GM23338 (cell line): ENCODE data around the gene KLLN. TPM values are rescaled to one million over a fixed set of nuclear protein-coding genes. Genes with fewer than 3 reads are reported as not detected.

ENCODE experiments used
- ATAC-seq: fragments of 200-7000 bp; cut with Tn5 transposase; 3 replicates; pipeline ENCODE4 v1.9.1; 2020
- DNase-seq: peaks from one replicate; pipeline ENCODE4 v3.0.0-alpha.2; 2015; ENCODE audit warnings: low spot score
- H2AFZ ChIP-seq: fragments of 200-600 bp; sonication (generic); 2 replicates; pipeline ENCODE4 v1.8.0; 2016; ENCODE audit warnings: antibody characterized with exemption, mild to moderate bottlenecking, moderate library complexity
- H3F3A ChIP-seq: fragments of 200-600 bp; sonication (generic); replicated peaks from 2 replicates; pipeline ENCODE4 v1.8.0; 2017; ENCODE audit warnings: antibody characterized with exemption, mixed run types, low read depth
- H3K27ac ChIP-seq: fragments of 200-600 bp; sonication (generic); 2 replicates; pipeline ENCODE4 v1.6.1; 2016; ENCODE audit warnings: low read depth
- H3K27me3 ChIP-seq: fragments of 200-600 bp; sonication (generic); 2 replicates; pipeline ENCODE4 v1.8.0; 2016; ENCODE audit warnings: mild to moderate bottlenecking, mixed run types, moderate library complexity; ENCODE audit not compliant: insufficient read depth
- H3K36me3 ChIP-seq: fragments of 200-600 bp; sonication (generic); 2 replicates; pipeline ENCODE4 v1.8.0; 2016; ENCODE audit warnings: mild to moderate bottlenecking; ENCODE audit not compliant: insufficient read depth
- H3K4me1 ChIP-seq: fragments of 200-600 bp; sonication (generic); 2 replicates; pipeline ENCODE4 v1.8.0; 2016; ENCODE audit warnings: mild to moderate bottlenecking, moderate library complexity; ENCODE audit not compliant: insufficient read depth
- H3K4me2 ChIP-seq: fragments of 200-600 bp; sonication (generic); 2 replicates; pipeline ENCODE4 v1.7.1; 2017; ENCODE audit warnings: mixed run types
- H3K4me3 ChIP-seq: fragments of 200-600 bp; sonication (generic); 2 replicates; pipeline ENCODE4 v1.6.1; 2016; ENCODE audit warnings: mixed run types
- H3K79me2 ChIP-seq: fragments of 200-600 bp; sonication (generic); replicated peaks from 2 replicates; pipeline ENCODE4 v1.8.0; 2017; ENCODE audit warnings: mild to moderate bottlenecking; ENCODE audit not compliant: insufficient read depth
- H3K9me2 ChIP-seq: fragments of 200-600 bp; sonication (generic); 2 replicates; pipeline ENCODE4 v1.8.0; 2017; ENCODE audit not compliant: insufficient read depth
- H4K20me1 ChIP-seq: fragments of 200-600 bp; sonication (generic); replicated peaks from 2 replicates; pipeline ENCODE4 v1.8.0; 2017; ENCODE audit warnings: mild to moderate bottlenecking; ENCODE audit not compliant: insufficient read depth
- H3K27ac Mint-ChIP-seq: 2 replicates; pipeline ENCODE4 v1.8.0; 2020; ENCODE audit warnings: inconsistent platforms, mild to moderate bottlenecking, moderate library complexity, mixed read lengths
- H3K27me3 Mint-ChIP-seq: 3 replicates; pipeline ENCODE4 v1.8.0; 2022; ENCODE audit warnings: low read depth, mild to moderate bottlenecking, moderate library complexity, mixed read lengths, inconsistent platforms; ENCODE audit not compliant: insufficient read depth, poor library complexity
- H3K36me3 Mint-ChIP-seq: 3 replicates; pipeline ENCODE4 v1.8.0; 2021; ENCODE audit warnings: low read depth, mild to moderate bottlenecking, inconsistent platforms, moderate library complexity, mixed read lengths
- H3K4me1 Mint-ChIP-seq: 3 replicates; pipeline ENCODE4 v1.8.0; 2020; ENCODE audit warnings: mild to moderate bottlenecking, inconsistent platforms, mixed read lengths
- H3K4me3 Mint-ChIP-seq: 3 replicates; pipeline ENCODE4 v1.8.0; 2021; ENCODE audit warnings: moderate library complexity, mild to moderate bottlenecking, inconsistent platforms, mixed read lengths
- H3K9me3 Mint-ChIP-seq: 3 replicates; pipeline ENCODE4 v1.8.0; 2020; ENCODE audit warnings: moderate library complexity, mild to moderate bottlenecking, inconsistent platforms, mixed read lengths
- CREB1 ChIP-seq: fragments of 250-450 bp; sonication (Bioruptor Pico); IDR thresholded peaks from 2 replicates; pipeline ENCODE4 v1.5.0; 2020; ENCODE audit warnings: low read depth, mild to moderate bottlenecking, moderate library complexity
- NANOG ChIP-seq: IDR thresholded peaks from 2 replicates; pipeline ENCODE4 v1.6.1; 2016; ENCODE audit warnings: antibody characterized with exemption, borderline replicate concordance
- POLR2AphosphoS5 ChIP-seq: IDR thresholded peaks from 2 replicates; pipeline ENCODE4 v1.6.1; 2016; ENCODE audit warnings: antibody characterized with exemption, low read depth
- ZNF331 ChIP-seq: fragments of 250-450 bp; sonication (Bioruptor Pico); IDR thresholded peaks from 2 replicates; pipeline ENCODE4 v1.5.0; 2020; ENCODE audit warnings: low read depth, mild to moderate bottlenecking, moderate library complexity
- polyA plus RNA-seq: library from polyadenylated mRNA; unstranded; fragments of >200 nt; fragmentation: Nextera tagmentation; extraction: Ambion mirVana; gene quantifications from 2 replicates; pipeline ENCODE4 v1.2.1, GENCODE V29; 2016
- total RNA-seq: library from RNA; depleted of rRNA; stranded (reverse); fragments of >200 nt; shearing (Covaris generic); gene quantifications from 2 replicates; pipeline ENCODE4 v1.2.3, GENCODE V29; 2014
- TF ChIP-seq, protein P1 (sequence below): IDR thresholded peaks from one replicate; pipeline ENCODE4 v1.6.1; 2018; ENCODE audit warnings: antibody characterized with exemption; ENCODE audit not compliant: unreplicated experiment
- TF ChIP-seq, protein P2 (sequence below), 2 experiments: fragments of 200-600 bp in 1 of 2; sonication (generic) in 1 of 2; conservative IDR thresholded peaks; 2 replicates each; pipeline versions ENCODE4 v1.5.1 to v1.6.1; 2016 to 2017; ENCODE audit warnings: antibody characterized with exemption in 2 of 2, low read depth in 2 of 2, mild to moderate bottlenecking in 2 of 2, moderate library complexity in 1 of 2

KLLN gene
- total and polyA plus RNA-seq, 2 experiments from 2014 or later = 0.24 to 0.29 TPM

DNA sequence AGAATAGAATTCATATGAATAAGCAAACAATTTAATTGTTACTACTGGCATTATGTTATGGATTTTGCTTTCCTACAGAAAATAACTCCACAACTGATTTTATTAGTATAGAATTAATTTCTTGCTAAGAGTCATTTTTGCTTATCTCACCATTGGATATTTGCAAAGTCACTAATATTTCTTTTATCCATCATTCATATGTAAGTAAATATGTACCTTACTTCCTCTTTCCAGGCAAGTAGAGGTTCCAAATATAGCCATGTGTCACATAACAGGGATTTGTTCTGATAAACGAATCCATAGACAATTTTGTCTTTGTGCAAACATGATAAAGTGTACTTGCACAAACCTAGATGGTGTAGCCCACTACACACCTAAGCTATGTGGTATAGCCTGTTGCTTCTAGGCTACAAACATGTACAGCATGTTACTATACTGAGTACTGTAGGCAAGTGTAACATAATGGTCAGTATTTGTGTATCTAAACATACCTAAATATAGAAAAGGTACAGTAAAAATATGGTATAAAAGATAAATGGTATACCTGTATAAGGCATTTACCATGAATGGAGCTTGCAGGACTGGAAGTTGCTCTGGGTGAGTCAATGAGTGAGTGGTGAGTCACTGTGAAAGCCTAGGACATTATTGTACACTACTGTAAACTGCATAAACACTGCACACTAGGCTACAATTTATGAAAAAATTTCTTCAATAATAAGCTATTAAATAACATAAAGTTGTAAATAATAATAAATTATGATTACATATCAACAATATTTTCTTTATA is 18.3 kb downstream of the KLLN start (continued):
- TF ChIP-seq, protein P1, sequence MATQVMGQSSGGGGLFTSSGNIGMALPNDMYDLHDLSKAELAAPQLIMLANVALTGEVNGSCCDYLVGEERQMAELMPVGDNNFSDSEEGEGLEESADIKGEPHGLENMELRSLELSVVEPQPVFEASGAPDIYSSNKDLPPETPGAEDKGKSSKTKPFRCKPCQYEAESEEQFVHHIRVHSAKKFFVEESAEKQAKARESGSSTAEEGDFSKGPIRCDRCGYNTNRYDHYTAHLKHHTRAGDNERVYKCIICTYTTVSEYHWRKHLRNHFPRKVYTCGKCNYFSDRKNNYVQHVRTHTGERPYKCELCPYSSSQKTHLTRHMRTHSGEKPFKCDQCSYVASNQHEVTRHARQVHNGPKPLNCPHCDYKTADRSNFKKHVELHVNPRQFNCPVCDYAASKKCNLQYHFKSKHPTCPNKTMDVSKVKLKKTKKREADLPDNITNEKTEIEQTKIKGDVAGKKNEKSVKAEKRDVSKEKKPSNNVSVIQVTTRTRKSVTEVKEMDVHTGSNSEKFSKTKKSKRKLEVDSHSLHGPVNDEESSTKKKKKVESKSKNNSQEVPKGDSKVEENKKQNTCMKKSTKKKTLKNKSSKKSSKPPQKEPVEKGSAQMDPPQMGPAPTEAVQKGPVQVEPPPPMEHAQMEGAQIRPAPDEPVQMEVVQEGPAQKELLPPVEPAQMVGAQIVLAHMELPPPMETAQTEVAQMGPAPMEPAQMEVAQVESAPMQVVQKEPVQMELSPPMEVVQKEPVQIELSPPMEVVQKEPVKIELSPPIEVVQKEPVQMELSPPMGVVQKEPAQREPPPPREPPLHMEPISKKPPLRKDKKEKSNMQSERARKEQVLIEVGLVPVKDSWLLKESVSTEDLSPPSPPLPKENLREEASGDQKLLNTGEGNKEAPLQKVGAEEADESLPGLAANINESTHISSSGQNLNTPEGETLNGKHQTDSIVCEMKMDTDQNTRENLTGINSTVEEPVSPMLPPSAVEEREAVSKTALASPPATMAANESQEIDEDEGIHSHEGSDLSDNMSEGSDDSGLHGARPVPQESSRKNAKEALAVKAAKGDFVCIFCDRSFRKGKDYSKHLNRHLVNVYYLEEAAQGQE = no peak

DNA sequence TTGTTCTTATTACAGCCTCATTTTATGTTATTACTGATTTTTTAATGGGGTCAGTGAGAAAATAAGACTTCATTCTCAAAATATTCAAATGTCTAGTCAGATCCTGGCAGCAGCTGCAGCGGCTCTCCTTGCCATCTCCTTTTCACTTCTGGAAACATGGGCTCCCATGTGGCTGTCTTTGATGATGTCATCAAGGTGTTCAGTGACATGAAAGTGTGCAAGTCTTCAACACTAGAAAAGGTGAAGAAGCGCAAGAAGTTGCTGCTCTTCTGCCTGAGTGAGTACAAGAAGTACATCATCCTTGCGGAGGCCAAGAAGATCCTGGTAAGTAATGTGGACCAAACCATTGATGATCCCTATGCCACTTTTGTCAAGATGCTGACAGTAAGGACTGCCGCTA is 19.6 kb downstream of the KLLN start:
- H2AFZ ChIP-seq = peak overlapping the region; percentile 7; the same call in 1 of the 2 replicates
- Mint-ChIP-seq H3K27me3 (no peaks in the 10 kb centered on the region), H3K9me3 (no peaks in the 10 kb centered on the region), H3K4me3 (no peak overlapping the region), H3K27ac (no peak overlapping the region), H3K36me3 (no peaks in the 10 kb centered on the region), H3K4me1 (no peaks in the 10 kb centered on the region)
- no peak overlapping the region for H3K4me2 ChIP-seq
- H3K4me1 ChIP-seq = no peaks in the 10 kb centered on the region
- ATAC-seq (no peak), DNase-seq (no peak)
- H3K9me2 ChIP-seq = no peaks in the 10 kb centered on the region
- no peak overlapping the region for H3K4me3 ChIP-seq
- no peaks in the 10 kb centered on the region for H3K36me3 ChIP-seq
- no peaks in the 10 kb centered on the region for H3K27me3 ChIP-seq
- no peaks in the 10 kb centered on the region for H3F3A ChIP-seq
- H3K27ac ChIP-seq = no peak overlapping the region
- no peaks in the 10 kb centered on the region for H4K20me1 ChIP-seq
- no peak for TF ChIP-seq ZNF331
- TF ChIP-seq CREB1 (CRISPR knock-in tag) = 0 out of 2 replicates have a peak, but pooled peaks have one; percentile 17
- no peaks in the 10 kb centered on the region for H3K79me2 ChIP-seq

DNA sequence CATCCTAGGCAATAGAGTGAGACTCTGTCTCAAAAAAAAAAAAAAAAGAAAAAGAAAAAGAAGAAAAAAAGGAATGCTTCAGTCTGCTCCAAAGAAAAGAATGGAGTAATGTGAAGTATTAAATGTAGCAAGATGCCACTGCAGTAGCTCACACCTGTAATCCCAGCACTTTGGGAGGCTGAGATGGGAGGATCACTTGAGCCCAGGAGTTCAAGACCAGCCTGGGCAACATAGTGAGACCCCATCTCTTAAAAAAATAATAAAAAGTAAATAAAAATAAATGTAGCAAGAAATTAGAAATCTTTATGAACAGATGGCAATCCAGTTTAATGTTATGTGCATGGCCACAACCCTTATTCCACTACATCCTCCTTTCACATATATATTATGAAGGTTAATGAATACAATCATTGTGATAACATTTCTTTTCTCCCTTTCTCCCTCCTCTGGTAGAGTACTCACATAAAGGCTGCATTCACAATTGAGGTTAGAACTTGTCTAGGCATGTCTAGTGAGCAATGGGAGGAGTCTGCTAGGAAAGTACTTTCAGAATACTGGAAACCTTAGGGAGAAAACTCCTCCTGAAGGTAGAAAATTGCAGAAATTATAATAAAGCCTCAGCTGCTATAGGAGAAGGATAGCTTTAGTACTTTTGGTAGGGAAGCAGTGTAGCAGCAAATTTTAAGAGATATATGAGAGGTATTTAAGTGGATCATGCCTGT is 20.4 kb downstream of the KLLN start:
- Mint-ChIP-seq H3K4me1 (no peaks in the 10 kb centered on the region), H3K27ac (peak overlapping the region; percentile 23; the same call in 1 of the 2 replicates), H3K27me3 (no peaks in the 10 kb centered on the region), H3K9me3 (no peaks in the 10 kb centered on the region), H3K36me3 (no peaks in the 10 kb centered on the region), H3K4me3 (no peak overlapping the region)
- Histone ChIP-seq H4K20me1 (no peaks in the 10 kb centered on the region), H3K27me3 (no peaks in the 10 kb centered on the region), H2AFZ (no peak overlapping the region), H3K4me2 (no peak overlapping the region), H3K4me1 (no peaks in the 10 kb centered on the region), H3K79me2 (no peaks in the 10 kb centered on the region), H3K36me3 (no peaks in the 10 kb centered on the region), H3K27ac (no peak overlapping the region), H3K9me2 (no peaks in the 10 kb centered on the region), H3F3A (no peaks in the 10 kb centered on the region), H3K4me3 (no peak overlapping the region)
- DNase-seq (peak; percentile 15), ATAC-seq (no peak)
- TF ChIP-seq, protein P2, sequence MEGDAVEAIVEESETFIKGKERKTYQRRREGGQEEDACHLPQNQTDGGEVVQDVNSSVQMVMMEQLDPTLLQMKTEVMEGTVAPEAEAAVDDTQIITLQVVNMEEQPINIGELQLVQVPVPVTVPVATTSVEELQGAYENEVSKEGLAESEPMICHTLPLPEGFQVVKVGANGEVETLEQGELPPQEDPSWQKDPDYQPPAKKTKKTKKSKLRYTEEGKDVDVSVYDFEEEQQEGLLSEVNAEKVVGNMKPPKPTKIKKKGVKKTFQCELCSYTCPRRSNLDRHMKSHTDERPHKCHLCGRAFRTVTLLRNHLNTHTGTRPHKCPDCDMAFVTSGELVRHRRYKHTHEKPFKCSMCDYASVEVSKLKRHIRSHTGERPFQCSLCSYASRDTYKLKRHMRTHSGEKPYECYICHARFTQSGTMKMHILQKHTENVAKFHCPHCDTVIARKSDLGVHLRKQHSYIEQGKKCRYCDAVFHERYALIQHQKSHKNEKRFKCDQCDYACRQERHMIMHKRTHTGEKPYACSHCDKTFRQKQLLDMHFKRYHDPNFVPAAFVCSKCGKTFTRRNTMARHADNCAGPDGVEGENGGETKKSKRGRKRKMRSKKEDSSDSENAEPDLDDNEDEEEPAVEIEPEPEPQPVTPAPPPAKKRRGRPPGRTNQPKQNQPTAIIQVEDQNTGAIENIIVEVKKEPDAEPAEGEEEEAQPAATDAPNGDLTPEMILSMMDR (conservative IDR thresholded peaks at IDR 0.05; ENCODE audit: low read depth in 2 of 2) = no peak
- TF ChIP-seq POLR2AphosphoS5 = no peak
- TF ChIP-seq ZNF331 = no peak
- no peak for TF ChIP-seq NANOG
